Subcutaneous adipose tissue (tissue), 4 donors: Measurements from ENCODE around the gene CMSS1. TPM values are rescaled to one million over a fixed set of nuclear protein-coding genes. Genes with fewer than 3 reads are reported as not detected.

ENCODE experiments used
- total RNA-seq, 4 donors: library from RNA; depleted of rRNA; stranded (reverse); fragments of >200 nt; gene quantifications; one replicate each; pipeline ENCODE4 v1.1.0, GENCODE V29; 2016
- TF ChIP-seq, protein P1 (sequence below): fragments of 450-650 bp; IDR thresholded peaks from one replicate; pipeline ENCODE4 v1.5.1; 2016; ENCODE audit warnings: low read depth, mild to moderate bottlenecking, control low read depth, antibody characterized with exemption, moderate library complexity

Gene CMSS1
- total RNA-seq, 4 donors from 2014 or later, result 9.9 to 32.1 (median 19.1) TPM

DNA sequence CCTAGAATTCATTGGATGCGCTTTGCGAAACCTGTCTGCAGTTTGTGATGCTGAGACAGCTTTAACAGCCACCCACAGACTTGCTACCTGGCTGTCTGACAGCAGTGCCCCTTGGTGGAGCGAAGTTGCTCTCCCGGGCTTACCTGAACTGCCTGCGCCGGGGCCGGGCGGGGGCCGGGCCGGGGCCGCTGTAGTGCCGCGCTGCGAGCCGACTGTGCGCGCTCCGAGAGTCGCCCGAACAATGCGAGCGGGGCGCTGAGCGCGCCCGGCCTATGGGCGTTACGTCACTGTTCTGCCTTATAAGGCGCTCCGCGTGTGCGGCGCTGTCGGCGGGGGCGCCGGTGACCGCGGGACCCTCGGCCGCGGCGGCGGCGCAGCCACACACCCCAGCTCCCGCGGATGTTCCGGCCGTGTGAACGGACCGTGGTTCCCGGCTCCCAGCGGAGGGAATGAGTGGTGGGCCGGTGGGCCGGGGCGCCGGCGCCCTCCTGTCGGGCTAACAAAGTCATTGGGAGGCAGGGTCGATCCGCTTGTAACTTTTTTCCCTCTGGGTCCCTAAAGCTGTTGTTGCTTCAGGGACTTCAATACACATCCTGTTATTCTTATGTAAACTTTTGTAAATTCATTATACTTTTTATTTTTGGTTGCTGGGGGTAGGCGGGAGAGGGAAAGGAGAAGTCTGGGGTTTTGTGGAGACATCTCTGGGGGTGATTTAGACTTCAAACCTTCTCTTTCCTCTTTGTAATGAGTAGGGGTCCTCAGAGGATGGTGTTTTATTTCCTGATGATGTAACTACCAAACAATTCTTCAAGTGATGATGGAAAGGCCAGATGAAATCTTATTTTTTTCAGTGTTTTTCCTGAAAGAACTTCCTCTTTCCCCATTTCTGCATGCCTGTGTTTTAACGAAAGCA lies 58.5 kb downstream of the CMSS1 start:
- TF ChIP-seq, protein P1, sequence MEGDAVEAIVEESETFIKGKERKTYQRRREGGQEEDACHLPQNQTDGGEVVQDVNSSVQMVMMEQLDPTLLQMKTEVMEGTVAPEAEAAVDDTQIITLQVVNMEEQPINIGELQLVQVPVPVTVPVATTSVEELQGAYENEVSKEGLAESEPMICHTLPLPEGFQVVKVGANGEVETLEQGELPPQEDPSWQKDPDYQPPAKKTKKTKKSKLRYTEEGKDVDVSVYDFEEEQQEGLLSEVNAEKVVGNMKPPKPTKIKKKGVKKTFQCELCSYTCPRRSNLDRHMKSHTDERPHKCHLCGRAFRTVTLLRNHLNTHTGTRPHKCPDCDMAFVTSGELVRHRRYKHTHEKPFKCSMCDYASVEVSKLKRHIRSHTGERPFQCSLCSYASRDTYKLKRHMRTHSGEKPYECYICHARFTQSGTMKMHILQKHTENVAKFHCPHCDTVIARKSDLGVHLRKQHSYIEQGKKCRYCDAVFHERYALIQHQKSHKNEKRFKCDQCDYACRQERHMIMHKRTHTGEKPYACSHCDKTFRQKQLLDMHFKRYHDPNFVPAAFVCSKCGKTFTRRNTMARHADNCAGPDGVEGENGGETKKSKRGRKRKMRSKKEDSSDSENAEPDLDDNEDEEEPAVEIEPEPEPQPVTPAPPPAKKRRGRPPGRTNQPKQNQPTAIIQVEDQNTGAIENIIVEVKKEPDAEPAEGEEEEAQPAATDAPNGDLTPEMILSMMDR, result no peak

GRCh38 chr3:99877031-99877579 lies 59.4 kb downstream of the CMSS1 start:
- TF ChIP-seq, protein P1, result no peak

DNA sequence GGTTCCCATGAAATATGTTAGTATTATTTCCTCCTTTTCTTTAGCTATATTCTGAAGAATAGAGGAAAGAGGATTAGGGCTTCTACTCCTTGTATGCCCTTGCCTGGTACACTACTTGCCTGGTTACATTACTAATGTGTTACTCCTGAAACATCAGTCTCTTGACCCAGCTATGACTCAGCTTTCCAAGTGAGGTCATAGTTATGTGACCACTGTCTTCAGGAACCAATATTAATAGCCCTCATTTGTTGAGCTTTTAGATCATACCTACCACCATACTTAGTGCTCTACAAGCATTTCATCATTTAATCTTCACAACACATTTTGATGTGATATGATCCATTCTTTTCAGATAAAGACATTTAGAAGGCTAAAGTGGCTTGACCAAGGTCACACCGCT lies 60.3 kb downstream of the CMSS1 start:
- TF ChIP-seq, protein P1, result no peak

- TF ChIP-seq, protein P1, result no peak
These were observed 61.6 kb downstream of the CMSS1 start for GRCh38 chr3:99879275-99879674.

DNA sequence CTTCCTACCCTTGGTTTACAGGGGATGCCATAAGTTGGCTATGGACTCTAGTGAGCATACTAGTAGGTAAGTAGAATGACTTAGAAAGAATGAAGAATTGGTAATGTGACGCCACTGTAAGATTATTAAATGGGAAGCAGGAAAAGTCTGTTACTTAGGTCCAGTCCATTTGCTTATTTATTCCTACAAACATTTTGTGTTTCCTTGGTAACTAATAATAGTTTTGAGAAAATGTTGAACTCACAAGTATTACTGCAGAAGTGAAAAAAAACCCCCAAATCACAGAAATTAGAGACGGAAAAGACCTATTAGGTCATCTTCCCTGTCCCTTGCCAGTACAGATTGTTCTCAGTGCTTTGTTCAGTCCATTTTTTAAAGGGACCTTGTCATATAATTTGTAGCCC lies 63.5 kb downstream of the CMSS1 start:
- TF ChIP-seq, protein P1, result no peak

DNA sequence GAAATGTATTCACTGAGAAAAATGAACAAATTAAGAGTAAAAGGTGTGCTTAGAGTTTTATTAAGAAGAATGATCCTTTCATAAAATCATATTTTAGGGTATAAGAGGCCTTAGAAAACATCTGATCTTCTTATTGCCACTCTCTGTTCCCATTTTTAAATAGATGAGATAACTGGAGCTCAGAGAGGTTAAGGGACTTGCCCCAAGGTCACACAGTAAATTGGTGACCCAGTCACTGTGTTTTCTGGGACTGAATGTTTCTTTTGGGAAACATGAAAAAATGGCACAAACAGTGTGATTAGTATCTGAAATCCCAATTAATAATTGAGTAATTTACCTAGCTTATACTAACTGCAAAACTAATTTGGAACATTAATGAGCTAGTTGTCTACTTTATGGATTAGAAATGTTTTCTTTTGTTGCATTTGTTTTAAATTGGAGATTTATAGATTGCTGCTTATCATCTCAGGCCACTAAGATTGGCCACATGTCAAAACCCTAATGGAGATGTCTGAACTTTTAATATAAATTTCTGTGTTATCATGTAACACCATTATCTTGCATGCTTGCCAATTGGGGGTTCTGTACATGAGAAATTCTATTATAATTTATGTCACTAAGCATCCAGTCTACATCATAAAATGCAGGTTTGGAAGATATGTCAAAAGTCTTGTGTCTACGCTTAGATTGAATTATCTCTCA lies 64.9 kb downstream of the CMSS1 start:
- TF ChIP-seq, protein P1, result no peak

GRCh38 chr3:99883138-99883461 lies 65.4 kb downstream of the CMSS1 start:
- TF ChIP-seq, protein P1, result no peak
